ENCODE measurements around the gene DLG1. TPM values are rescaled to one million over a fixed set of nuclear protein-coding genes. Genes with fewer than 3 reads are reported as not detected.

The DLG1 gene
- total RNA-seq, 2 experiments from 2014 or later, result 48.9 to 95.1 TPM

DNA sequence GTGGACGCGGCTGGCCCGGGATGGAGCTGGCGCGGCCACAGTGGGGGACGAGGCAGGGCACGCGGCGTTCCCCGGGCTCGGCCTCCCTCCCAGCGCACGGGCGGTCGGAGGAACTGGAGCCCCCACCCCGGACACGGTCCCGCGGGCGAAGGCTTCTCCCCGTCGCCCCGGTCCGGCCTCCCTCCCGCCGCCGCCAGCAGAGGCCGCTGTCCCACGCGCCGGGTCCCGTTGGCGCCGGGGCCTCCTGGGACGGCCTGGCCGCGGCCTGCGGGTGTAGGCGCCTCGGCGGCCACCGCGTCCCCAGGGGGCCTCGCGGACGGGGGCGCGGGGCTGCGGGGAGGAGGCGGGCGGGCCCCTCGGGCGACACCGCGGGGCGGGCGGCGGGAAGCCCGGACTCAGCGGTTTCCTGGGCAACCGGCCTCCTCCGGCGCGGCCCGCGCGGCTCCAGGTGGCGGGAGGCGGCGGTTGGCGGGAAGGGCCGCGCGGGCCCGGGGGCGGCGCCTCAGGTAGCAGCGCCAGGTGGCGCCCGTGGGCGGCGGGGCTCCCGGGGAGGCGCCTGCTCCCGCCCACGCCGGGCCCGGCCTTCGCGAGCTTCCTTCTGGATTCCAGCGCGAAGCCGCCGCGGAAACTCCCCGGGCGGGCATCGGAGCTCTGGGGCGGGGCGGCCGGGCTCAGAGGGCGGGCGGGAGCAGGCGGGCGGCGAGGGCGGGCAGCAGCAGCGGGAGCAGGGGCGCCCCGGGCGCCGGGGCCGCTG lies 295.5 kb downstream of the DLG1 start:
- H3K27ac ChIP-seq (ENCODE audit: low read depth, low read length, poor library complexity, severe bottlenecking), result no peak overlapping the region
- TF ChIP-seq EZH2phosphoT487 (IDR thresholded peaks at IDR 0.05; ENCODE audit: borderline replicate concordance, low read depth, low read length) (no peak), CTCF (conservative IDR thresholded peaks at IDR 0.05; ENCODE audit: low read length) (peak; percentile 68)
- H4K20me1 ChIP-seq (ENCODE audit: insufficient read depth, low read length), result no peaks in the 10 kb centered on the region; the same call in 1 of the 2 replicates
- peaks cover 25% of the 10 kb centered on the region for H3K4me1 ChIP-seq (ENCODE audit: insufficient read depth, low read length, poor library complexity, severe bottlenecking)
- H3K9me3 ChIP-seq (ENCODE audit: low read length), result no peaks in the 10 kb centered on the region
- no peaks in the 10 kb centered on the region for H3K79me2 ChIP-seq (ENCODE audit: insufficient read depth, low read depth, low read length)
- peak overlapping the region; percentile 99 for H3K4me2 ChIP-seq (ENCODE audit: low read length)
- ChIA-PET POLR2A (interaction anchor here (1.6 kb wide), 1 partner anchor 19 kb away, joined by 4 read pairs; no protein-coding TSS in a partner anchor), CTCF (ENCODE audit: unreplicated experiment) (interaction anchor here (0.6 kb wide), 2 partner anchors 20 to 107 kb away, joined by 3 read pairs; no protein-coding TSS in a partner anchor)
- peak overlapping the region; percentile 96 for H2AFZ ChIP-seq (ENCODE audit: low read length)
- H3K36me3 ChIP-seq (ENCODE audit: insufficient read depth, low read length), result no peaks in the 10 kb centered on the region
- H3K4me3 ChIP-seq (ENCODE audit: low read depth, low read length, poor library complexity, severe bottlenecking), result peak overlapping the region; percentile 71
- no peaks in the 10 kb centered on the region for H3K9me2 ChIP-seq (ENCODE audit: insufficient read depth, low read length)
- no TSS peak for BruUV-seq (replicated peaks)
- intact Hi-C loops (cut with micrococcal nuclease; ENCODE audit: unreplicated experiment), result loop anchor here (1.0 to 10.0 kb wide), 4 partner anchors 20 to 512 kb away; partner anchors contain the start of gene MELTF
- peak; percentile 86 for DNase-seq (ENCODE audit: low spot score)

DNA sequence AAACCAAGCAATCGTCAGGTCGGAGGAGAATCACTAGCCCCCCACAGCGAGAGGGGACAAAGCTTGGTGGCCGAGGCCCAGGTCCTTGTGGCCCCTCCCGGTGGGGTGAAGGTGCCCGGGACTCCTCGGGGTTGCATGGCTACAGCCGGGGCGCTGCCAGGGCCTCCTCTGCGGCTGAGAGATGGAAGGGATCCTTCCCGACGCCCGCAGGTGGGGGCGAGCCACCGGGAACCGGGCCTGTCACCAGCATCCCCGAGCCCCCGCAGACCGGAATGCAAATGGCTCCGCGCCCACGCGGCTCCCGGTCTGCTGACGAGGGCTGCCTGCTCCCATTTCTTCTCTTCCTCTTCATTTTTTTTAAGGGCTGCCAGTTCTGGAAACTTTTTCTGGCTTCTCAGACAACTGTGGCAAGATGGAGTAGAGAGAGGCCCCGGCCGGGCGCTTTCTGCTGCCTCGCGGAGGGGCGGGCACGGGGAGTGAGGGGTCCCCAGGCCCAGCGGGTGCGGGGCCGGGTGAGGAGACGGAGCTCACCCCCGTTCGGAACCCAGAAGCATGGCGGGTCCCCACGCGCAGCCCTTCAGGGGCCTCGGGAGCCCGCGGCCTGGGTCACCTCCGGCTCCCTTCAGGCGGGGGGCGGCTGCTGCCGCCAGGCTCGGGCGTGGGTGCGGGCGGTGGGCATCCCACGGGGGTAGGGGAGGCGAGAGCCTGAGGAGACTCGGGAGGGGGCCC lies 296.3 kb downstream of the DLG1 start:
- Histone ChIP-seq H4K20me1 (ENCODE audit: insufficient read depth, low read length) (no peaks in the 10 kb centered on the region; the same call in 1 of the 2 replicates), H3K9me3 (ENCODE audit: low read length) (no peaks in the 10 kb centered on the region), H2AFZ (ENCODE audit: low read length) (peak overlapping the region; percentile 96), H3K4me2 (ENCODE audit: low read length) (peak overlapping the region; percentile 99), H3K36me3 (ENCODE audit: insufficient read depth, low read length) (no peaks in the 10 kb centered on the region), H3K27ac (ENCODE audit: low read depth, low read length, poor library complexity, severe bottlenecking) (no peak overlapping the region), H3K9me2 (ENCODE audit: insufficient read depth, low read length) (no peaks in the 10 kb centered on the region), H3K4me3 (ENCODE audit: low read depth, low read length, poor library complexity, severe bottlenecking) (peak overlapping the region; percentile 71), H3K79me2 (ENCODE audit: insufficient read depth, low read depth, low read length) (no peaks in the 10 kb centered on the region), H3K4me1 (ENCODE audit: insufficient read depth, low read length, poor library complexity, severe bottlenecking) (peaks cover 25% of the 10 kb centered on the region)
- no peak for TF ChIP-seq CTCF (conservative IDR thresholded peaks at IDR 0.05; ENCODE audit: low read length)
- no peak for TF ChIP-seq EZH2phosphoT487 (IDR thresholded peaks at IDR 0.05; ENCODE audit: borderline replicate concordance, low read depth, low read length)
- POLR2A ChIA-PET, result no interaction called here
- peak; percentile 33 for DNase-seq (ENCODE audit: low spot score)
- intact Hi-C loops (cut with micrococcal nuclease; ENCODE audit: unreplicated experiment), result loop anchor here (1.0 to 10.0 kb wide), 3 partner anchors 21 to 513 kb away; partner anchors contain the start of gene MELTF
- TSS peak; percentile 69 for BruUV-seq (replicated peaks)
- CTCF ChIA-PET (ENCODE audit: unreplicated experiment), result interaction anchor here (0.6 kb wide), 1 partner anchor 21 kb away, joined by 3 read pairs; no protein-coding TSS in a partner anchor
